ENCODE results near the gene IL17RC.
"Not testable (repeated sequence)": the region's sequence is repeated elsewhere in the genome, so short reads cannot be mapped to it uniquely, and the experiment has no call there.

GRCh38 chr3:9895715-9896114, 21.2 kb upstream of the IL17RC start:
- not testable (repeated sequence) for TF ChIP-seq CTCF (conservative IDR thresholded peaks at IDR 0.05; ENCODE audit: low read length); EZH2phosphoT487 (IDR thresholded peaks at IDR 0.05; ENCODE audit: borderline replicate concordance, low read depth, low read length)

Measured in OCI-LY7 (cell line).